Sigmoid colon (tissue), 3 donors: Measurements from ENCODE around the gene TCF3.

Experiments used
- CTCF ChIP-seq, 4 experiments: fragments of 450-650 bp in 3 of 4; fragments of 200-600 bp in 1 of 4; IDR thresholded peaks; one replicate each; pipeline ENCODE4 v1.5.1; 2016 to 2019; ENCODE audit warnings: antibody characterized with exemption in 4 of 4, mild to moderate bottlenecking in 3 of 4, moderate library complexity in 2 of 4
- POLR2A ChIP-seq, 2 donors: fragments of 450-650 bp; IDR thresholded peaks; one replicate each; pipeline ENCODE4 v1.6.1; 2016; ENCODE audit warnings: antibody characterized with exemption in 2 of 2, mild to moderate bottlenecking in 2 of 2, moderate library complexity in 2 of 2

- TF ChIP-seq POLR2A (IDR thresholded peaks at IDR 0.05) (no peak), CTCF (IDR thresholded peaks at IDR 0.05) (no peak)
Measured at GRCh38 chr19:1627194-1627593, 25.2 kb downstream of the TCF3 start.
